GM12872 (cell line): Measurements from ENCODE around the gene SLC26A2.

Experiments
- CTCF ChIP-seq: IDR thresholded peaks from 3 replicates; pipeline ENCODE4 v1.5.1; 2011; ENCODE audit warnings: low read depth, mild to moderate bottlenecking, low read length, moderate library complexity; ENCODE audit not compliant: insufficient read depth

Gene SLC26A2

GRCh38 chr5:150016537-150016936 is 56.0 kb downstream of the SLC26A2 start:
- no peak for TF ChIP-seq CTCF

- no peak for TF ChIP-seq CTCF
Measured at GRCh38 chr5:150017226-150018005, 56.9 kb downstream of the SLC26A2 start.

- TF ChIP-seq CTCF = no peak
Measured at GRCh38 chr5:150020249-150020648, 59.7 kb downstream of the SLC26A2 start.

GRCh38 chr5:150021491-150022157 is 61.1 kb downstream of the SLC26A2 start:
- TF ChIP-seq CTCF = no peak

- no peak for TF ChIP-seq CTCF
Measured at GRCh38 chr5:150022158-150022531, 61.6 kb downstream of the SLC26A2 start.

- no peak for TF ChIP-seq CTCF
Measured at GRCh38 chr5:150022681-150023080, 62.1 kb downstream of the SLC26A2 start.

GRCh38 chr5:150023136-150023535 is 62.6 kb downstream of the SLC26A2 start:
- no peak for TF ChIP-seq CTCF
